22Rv1 (cell line): ENCODE measurements around the gene RPL35.

Experiments used
- ZFX ChIP-seq: fragments of 450-650 bp; IDR thresholded peaks from 2 replicates; pipeline ENCODE4 v1.6.1; 2017; ENCODE audit warnings: antibody characterized with exemption, borderline replicate concordance
- TF ChIP-seq, protein P1 (sequence below): fragments of 450-650 bp; IDR thresholded peaks from 2 replicates; pipeline ENCODE4 v1.5.1; 2017; ENCODE audit warnings: mild to moderate bottlenecking

DNA sequence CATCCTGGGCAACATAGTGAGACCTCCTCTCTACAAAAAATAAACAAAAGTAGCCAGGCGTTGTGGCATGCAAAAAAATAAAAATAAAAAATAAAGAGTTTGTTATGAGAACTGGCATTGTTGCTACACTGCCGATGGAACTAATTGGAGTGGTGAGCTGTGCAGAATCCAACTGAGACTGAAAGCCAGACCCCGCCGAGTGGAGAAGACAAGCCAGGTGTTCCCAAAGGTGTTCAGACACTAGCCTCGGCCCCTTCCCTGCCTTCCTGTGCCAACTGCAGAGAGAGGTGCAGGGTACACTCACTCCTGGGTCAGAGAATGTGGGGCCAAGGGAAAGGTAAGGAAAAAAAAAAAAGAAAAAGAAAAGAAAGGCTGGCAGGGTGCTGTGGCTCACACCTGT, 46.2 kb downstream of the RPL35 start:
- TF ChIP-seq, protein P1, sequence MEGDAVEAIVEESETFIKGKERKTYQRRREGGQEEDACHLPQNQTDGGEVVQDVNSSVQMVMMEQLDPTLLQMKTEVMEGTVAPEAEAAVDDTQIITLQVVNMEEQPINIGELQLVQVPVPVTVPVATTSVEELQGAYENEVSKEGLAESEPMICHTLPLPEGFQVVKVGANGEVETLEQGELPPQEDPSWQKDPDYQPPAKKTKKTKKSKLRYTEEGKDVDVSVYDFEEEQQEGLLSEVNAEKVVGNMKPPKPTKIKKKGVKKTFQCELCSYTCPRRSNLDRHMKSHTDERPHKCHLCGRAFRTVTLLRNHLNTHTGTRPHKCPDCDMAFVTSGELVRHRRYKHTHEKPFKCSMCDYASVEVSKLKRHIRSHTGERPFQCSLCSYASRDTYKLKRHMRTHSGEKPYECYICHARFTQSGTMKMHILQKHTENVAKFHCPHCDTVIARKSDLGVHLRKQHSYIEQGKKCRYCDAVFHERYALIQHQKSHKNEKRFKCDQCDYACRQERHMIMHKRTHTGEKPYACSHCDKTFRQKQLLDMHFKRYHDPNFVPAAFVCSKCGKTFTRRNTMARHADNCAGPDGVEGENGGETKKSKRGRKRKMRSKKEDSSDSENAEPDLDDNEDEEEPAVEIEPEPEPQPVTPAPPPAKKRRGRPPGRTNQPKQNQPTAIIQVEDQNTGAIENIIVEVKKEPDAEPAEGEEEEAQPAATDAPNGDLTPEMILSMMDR, result no peak
- TF ChIP-seq ZFX, result no peak
